Fibroblast of lung (primary cell): ENCODE data around the gene CACNG4. TPM values are rescaled to one million over a fixed set of nuclear protein-coding genes. Genes with fewer than 3 reads are reported as not detected.

Experiments used
- DNase-seq, 2 donors: peaks; one replicate each; pipeline versions ENCODE4 v3.0.0 to v3.0.0-alpha.2; 2010; ENCODE audit warnings: low read depth in 2 of 2
- H2AFZ ChIP-seq: 2 replicates; pipeline ENCODE4 v1.5.1; 2012; ENCODE audit warnings: low read length, control low read depth, inconsistent platforms
- H3K27ac ChIP-seq: 2 replicates; pipeline ENCODE4 v1.5.1; 2011; ENCODE audit warnings: low read length, control low read depth; ENCODE audit not compliant: insufficient read depth
- H3K27me3 ChIP-seq: 2 replicates; pipeline ENCODE4 v1.5.1; 2011; ENCODE audit warnings: mild to moderate bottlenecking, low read length; ENCODE audit not compliant: control insufficient read depth, insufficient read depth
- H3K36me3 ChIP-seq: 2 replicates; pipeline ENCODE4 v1.5.1; 2011; ENCODE audit warnings: low read length; ENCODE audit not compliant: control insufficient read depth, insufficient read depth
- H3K4me1 ChIP-seq: 2 replicates; pipeline ENCODE4 v1.5.1; 2011; ENCODE audit warnings: low read length; ENCODE audit not compliant: control insufficient read depth, insufficient read depth; ENCODE audit errors: extremely low read depth
- H3K4me2 ChIP-seq: 2 replicates; pipeline ENCODE4 v1.5.1; 2011; ENCODE audit warnings: low read length, control low read depth; ENCODE audit not compliant: insufficient read depth; ENCODE audit errors: extremely low read depth
- H3K4me3 ChIP-seq, 4 experiments: fragments of 200-600 bp in 1 of 4; sonication (generic) in 1 of 4; replicated peaks in 1 of 4; 2 replicates each; pipeline ENCODE4 v1.5.1; 2011 to 2016; ENCODE audit warnings: low read length in 4 of 4, low read depth in 3 of 4, mild to moderate bottlenecking in 3 of 4, control low read depth in 2 of 4, inconsistent platforms in 1 of 4, mixed read lengths in 1 of 4; ENCODE audit not compliant: insufficient read depth in 1 of 4; ENCODE audit errors: control extremely low read depth in 1 of 4
- H3K79me2 ChIP-seq: 2 replicates; pipeline ENCODE4 v1.5.1; 2012; ENCODE audit warnings: mild to moderate bottlenecking, low read length, inconsistent platforms; ENCODE audit not compliant: control insufficient read depth, insufficient read depth
- H3K9ac ChIP-seq: 2 replicates; pipeline ENCODE4 v1.5.1; 2011; ENCODE audit warnings: mild to moderate bottlenecking, low read length, control low read depth; ENCODE audit not compliant: insufficient read depth
- H3K9me3 ChIP-seq: 2 replicates; pipeline ENCODE4 v1.5.1; 2012; ENCODE audit warnings: low read depth, low read length; ENCODE audit not compliant: control insufficient read depth, insufficient read depth
- H4K20me1 ChIP-seq: 2 replicates; pipeline ENCODE4 v1.5.1; 2011; ENCODE audit warnings: low read length; ENCODE audit not compliant: control insufficient read depth, insufficient read depth; ENCODE audit errors: extremely low read depth
- CTCF ChIP-seq, 2 donors: IDR thresholded peaks in 1 of 2; conservative IDR thresholded peaks in 1 of 2; 1 replicate in 1 of 2; 2 replicates in 1 of 2; pipeline ENCODE4 v1.5.1; 2011 to 2012; ENCODE audit warnings: low read length in 2 of 2, control low read depth in 1 of 2, inconsistent platforms in 1 of 2, low read depth in 1 of 2, mild to moderate bottlenecking in 1 of 2
- EZH2 ChIP-seq: IDR thresholded peaks from 2 replicates; pipeline ENCODE4 v1.5.1; 2012; ENCODE audit warnings: low read length, control low read depth, mild to moderate bottlenecking; ENCODE audit errors: missing control alignments
- polyA plus RNA-seq, 2 donors: library from polyadenylated mRNA; depleted of rRNA in 1 of 2; stranded (reverse) in 1 of 2; unstranded in 1 of 2; fragments of >200 nt; gene quantifications; 2 replicates each; pipeline ENCODE4 v1.2.1, GENCODE V29; 2011 to 2012; ENCODE audit warnings: missing spikeins in 1 of 2
- total RNA-seq: library from RNA; depleted of rRNA; stranded (reverse); fragments of >200 nt; gene quantifications from 2 replicates; pipeline ENCODE4 v1.2.1, GENCODE V29; 2014

CACNG4 gene
- total and polyA plus RNA-seq, 2 donors (not counting 1 experiment from before 2014, with no cell fraction given) = not detected

GRCh38 chr17:67015001-67015400 lies 50.5 kb downstream of the CACNG4 start:
- TF ChIP-seq EZH2 (no peak), CTCF (conservative IDR thresholded peaks at IDR 0.05 in 1 of 2, IDR thresholded peaks at IDR 0.05 in 1 of 2; ENCODE audit: low read depth in 1 of 2, low read length in 2 of 2) (no peak)
- Histone ChIP-seq H3K9ac (no peak overlapping the region), H3K4me1 (no peaks in the 10 kb centered on the region), H2AFZ (no peak overlapping the region), H3K4me2 (no peak overlapping the region), H3K79me2 (no peaks in the 10 kb centered on the region), H3K9me3 (no peaks in the 10 kb centered on the region), H3K4me3 (no peak overlapping the region), H3K27ac (no peak overlapping the region), H3K27me3 (peaks cover 2% of the 10 kb centered on the region), H4K20me1 (no peaks in the 10 kb centered on the region), H3K36me3 (no peaks in the 10 kb centered on the region)
- DNase-seq = no peak

- no peak overlapping the region for H3K4me2 ChIP-seq
- no peak overlapping the region for H3K27ac ChIP-seq
- H3K27me3 ChIP-seq = peaks cover 5% of the 10 kb centered on the region
- no peaks in the 10 kb centered on the region for H3K4me1 ChIP-seq
- DNase-seq = no peak
- H3K4me3 ChIP-seq = no peak overlapping the region
- H3K79me2 ChIP-seq = no peaks in the 10 kb centered on the region
- H3K9me3 ChIP-seq = no peaks in the 10 kb centered on the region
- no peak overlapping the region for H3K9ac ChIP-seq
- H4K20me1 ChIP-seq = no peaks in the 10 kb centered on the region
- no peaks in the 10 kb centered on the region for H3K36me3 ChIP-seq
- no peak overlapping the region for H2AFZ ChIP-seq
- TF ChIP-seq EZH2 (no peak), CTCF (conservative IDR thresholded peaks at IDR 0.05 in 1 of 2, IDR thresholded peaks at IDR 0.05 in 1 of 2; ENCODE audit: low read depth in 1 of 2, low read length in 2 of 2) (no peak)
These were observed 51.7 kb downstream of the CACNG4 start for GRCh38 chr17:67016039-67016762.

- Histone ChIP-seq H3K4me2 (no peak overlapping the region), H2AFZ (no peak overlapping the region), H3K27ac (no peak overlapping the region), H3K36me3 (no peaks in the 10 kb centered on the region), H3K9me3 (no peaks in the 10 kb centered on the region), H3K27me3 (peaks cover 5% of the 10 kb centered on the region), H4K20me1 (no peaks in the 10 kb centered on the region), H3K4me3 (no peak overlapping the region), H3K79me2 (no peaks in the 10 kb centered on the region), H3K9ac (no peak overlapping the region), H3K4me1 (no peaks in the 10 kb centered on the region)
- TF ChIP-seq CTCF (conservative IDR thresholded peaks at IDR 0.05 in 1 of 2, IDR thresholded peaks at IDR 0.05 in 1 of 2; ENCODE audit: low read depth in 1 of 2, low read length in 2 of 2) (no peak), EZH2 (no peak)
- DNase-seq = no peak
These were observed 53.4 kb downstream of the CACNG4 start for GRCh38 chr17:67017910-67018309.
